Midbrain (tissue), 1 donor: ENCODE measurements around the gene CMIP.

Source experiments
- DNase-seq: peaks from one replicate; lab custom pipeline; 2025; lab: John Stamatoyannopoulos, UW

CMIP gene

DNA sequence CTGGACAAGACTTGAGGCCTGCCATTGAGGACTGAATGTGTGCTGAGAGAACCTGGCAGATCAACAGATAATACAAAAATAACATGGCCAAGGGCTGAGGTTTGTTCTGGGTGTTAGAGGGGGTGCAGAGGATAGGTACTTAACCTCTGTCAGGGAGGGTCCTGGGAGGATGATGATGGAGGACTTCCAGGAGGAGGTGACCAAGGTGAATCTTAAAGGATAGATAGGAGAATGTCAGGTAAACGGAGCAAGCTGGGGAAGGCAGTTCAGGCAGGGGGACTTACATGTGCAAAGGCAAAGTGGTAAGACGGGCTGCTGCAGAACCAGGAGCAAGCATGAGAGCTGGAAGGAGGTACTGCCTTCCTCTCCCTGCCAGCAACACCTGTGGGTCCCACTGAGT is 214.6 kb downstream of the CMIP start:
- no peak for DNase-seq

DNA sequence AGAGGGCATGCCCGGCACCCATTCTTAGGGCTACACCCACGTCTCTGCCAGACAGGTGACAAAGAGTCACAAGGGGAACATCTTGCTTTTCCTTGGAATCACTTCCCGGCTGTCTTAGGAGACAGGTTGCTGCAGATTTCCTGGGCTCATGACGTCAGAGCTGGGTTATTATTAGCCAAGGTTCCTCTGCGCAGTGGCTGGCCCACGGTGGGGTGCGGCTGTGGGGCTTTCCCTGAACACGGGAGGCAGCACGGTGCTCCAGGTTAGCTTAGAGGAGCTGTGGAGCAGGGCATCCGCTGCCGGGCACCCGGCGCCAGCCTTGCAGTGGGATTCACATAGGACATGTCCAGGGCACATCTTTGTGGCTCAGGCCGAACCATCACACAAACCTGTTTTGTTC is 216.5 kb downstream of the CMIP start:
- DNase-seq = no peak

DNA sequence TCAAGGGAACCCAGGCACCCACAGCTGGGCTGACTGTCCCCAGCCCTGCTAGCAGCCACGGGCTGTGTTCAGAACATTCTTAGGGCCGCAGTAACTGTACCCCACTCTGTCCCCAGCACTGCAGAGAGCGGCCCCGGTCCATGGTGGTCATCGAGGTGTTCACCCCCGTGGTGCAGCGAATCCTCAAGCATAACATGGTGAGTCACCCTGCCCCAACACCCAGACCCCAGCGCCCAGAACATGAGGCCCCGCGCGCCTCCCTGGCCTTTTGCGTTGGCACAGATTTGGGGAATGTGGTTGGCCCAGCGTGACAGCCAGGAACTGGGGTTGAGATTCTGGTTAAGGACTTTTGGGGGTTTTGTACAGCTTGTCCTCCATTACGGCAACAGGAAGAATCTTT is 219.5 kb downstream of the CMIP start:
- no peak for DNase-seq

DNA sequence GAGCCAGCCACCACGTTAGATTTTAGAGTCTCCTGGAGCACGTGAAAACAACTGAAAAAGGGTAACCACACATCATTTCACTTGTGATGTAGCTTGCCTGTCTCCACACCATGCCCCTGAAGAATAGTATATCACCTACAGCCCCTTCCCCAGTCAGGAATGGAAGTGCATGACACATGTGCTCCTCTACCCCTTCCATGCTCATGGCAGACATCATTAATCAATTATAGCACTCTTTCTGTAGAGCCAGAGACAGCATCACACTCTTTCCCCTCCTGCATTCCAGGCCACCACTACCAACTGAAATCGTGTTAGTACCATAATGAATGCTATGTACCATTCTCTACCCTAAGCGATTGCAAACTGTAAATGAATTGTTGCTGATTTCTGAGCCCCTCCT is 221.0 kb downstream of the CMIP start:
- no peak for DNase-seq

DNA sequence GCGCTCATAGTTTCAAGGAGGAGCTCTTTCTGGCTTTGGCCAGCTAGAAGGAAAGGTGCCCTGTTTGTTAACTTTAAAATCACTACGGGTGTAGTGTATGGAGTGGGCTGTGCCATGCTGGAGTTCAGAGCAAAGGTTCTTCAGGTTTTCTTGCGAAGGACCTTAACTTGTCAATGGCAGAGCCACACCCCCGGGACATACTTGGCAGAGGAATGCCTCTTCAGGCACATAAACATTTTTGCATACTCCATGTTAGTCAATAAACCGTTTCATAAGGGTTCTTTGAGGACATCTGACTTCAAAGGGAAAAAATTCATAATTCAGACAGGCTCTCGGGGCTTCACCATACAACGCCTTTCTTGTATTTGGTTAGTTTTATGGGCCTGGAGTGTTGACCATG is 221.5 kb downstream of the CMIP start:
- DNase-seq = no peak

DNA sequence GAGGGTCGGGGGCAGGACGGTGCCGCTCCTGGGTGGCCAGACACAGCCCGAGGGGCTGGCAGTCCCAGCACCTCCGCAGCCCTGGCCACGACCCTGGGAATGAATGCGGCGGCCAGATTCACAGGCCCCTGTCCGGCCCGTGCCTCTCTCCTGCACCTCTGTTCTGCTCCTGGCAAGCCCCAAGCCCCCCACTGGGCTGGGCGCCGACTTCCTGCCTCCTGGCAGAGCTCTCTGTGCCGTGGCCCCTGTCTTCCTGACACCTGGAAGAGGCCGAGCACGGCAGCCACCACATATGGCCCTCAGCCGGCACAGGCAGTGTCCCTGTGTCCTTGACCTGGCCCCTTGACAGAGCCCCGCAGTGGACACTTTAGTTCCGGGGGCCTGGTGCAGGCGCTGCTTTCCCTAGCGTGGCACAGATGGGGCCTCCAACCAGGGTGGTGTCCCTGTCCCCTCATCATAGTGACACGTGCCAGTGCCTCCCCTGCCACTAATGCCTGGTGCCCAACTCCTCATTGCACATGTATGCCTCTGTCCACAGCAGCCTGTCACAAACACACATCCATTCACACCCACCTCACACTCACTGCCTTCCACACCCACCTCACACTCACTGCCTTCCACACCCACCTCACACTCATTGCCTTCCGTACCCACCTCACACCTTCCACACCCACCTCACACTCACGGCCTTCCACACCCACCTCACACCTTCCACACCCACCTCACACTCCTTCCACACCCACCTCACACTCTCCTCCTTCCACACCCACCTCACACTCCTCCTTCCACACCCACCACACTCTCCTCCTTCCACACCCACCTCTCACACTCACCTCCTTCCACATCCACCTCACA is 223.9 kb downstream of the CMIP start:
- DNase-seq = no peak

DNA sequence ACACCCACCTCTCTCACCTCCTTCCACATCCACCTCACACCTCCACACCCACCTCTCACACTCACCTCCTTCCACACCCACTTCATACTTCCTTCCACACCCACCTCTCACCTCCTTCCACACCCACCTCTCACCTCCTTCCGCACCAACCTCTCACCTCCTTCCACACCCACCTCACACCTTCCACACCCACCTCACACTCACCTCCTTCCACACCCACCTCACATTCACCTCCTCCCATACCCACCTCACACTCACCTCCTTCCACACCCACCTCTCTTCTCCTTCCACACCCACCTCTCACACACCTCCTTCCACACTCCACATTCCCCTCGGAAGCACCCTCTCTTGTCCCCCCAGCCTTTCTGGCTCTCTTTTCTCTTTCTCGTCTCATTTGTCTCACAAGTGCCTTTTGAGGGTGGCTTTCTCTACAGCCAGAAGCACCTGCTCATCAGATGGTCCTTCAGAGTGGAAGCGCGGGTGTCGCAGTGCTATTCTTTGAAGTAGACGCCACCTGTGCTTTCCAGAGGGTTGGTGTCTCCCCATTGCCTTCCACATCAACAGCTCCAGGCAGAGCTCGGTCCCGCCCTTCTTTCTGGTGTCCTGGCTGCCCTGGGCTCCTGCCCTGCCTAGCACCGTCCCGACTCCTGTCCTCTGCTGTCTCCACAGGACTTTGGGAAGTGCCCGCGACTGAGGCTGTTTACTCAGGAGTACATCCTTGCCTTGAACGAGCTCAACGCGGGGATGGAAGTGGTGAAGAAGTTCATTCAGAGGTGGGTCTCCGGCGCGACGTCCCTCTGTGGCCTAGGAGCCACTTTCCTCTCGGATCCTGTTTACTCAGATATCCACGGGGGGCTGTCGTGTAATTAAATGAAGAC is 225.1 kb downstream of the CMIP start:
- no peak for DNase-seq

DNA sequence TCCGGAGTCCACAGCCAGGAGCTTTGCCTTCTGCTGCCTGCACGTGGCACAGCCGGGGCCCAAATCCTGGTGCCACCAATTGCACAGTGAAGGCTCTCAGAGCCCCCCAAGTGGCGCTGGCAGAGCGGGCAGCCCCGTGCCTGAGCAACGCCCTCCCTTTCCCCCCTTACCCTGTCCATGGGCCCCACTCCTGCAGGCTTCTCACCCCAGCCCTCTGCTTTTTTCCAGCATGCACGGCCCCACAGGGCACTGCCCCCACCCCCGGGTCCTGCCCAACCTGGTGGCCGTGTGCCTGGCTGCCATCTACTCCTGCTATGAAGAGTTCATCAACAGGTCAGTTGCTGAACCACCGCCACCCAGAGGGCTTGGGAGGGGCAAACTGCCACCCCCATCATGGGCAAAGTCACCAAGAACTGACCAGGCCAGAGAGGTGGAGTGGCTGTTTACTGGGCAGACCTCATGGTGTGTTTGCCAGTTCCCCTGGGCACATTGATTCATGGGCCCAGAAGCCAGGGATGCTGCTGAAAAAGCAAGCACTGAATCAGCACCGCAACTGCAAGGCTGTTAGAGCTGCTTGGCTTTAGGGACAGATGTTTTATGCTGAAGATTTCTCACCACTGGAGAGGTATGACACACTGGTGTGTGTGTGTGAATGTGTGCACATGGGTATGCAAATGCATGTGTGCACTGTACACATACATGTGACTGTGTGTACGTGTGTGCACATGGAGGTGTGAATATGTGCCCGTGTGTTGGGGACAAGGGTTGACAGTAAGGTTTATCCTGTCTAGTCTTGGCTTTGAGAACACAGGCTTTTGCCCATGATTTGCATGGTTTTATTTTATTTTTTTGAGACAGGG is 227.4 kb downstream of the CMIP start:
- DNase-seq = no peak

DNA sequence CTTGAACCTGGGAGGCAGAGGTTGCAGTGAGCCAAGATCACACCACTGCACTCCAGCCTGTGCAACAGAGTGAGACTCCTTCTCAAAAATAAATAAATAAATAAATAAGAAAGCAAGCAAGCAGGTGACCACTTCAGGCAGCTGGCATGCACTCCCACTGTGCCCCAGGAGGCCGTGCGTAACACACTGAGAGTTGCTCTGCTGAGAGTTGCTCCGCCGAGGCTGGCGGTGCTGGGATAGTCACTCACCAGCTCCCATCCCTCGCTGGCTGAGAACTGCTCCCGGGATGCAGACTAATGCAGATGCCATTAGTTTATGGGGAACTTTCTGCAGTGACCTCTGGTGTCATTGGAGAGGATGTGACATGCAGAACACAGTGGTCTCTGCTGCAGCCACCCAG is 228.8 kb downstream of the CMIP start:
- no peak for DNase-seq

DNA sequence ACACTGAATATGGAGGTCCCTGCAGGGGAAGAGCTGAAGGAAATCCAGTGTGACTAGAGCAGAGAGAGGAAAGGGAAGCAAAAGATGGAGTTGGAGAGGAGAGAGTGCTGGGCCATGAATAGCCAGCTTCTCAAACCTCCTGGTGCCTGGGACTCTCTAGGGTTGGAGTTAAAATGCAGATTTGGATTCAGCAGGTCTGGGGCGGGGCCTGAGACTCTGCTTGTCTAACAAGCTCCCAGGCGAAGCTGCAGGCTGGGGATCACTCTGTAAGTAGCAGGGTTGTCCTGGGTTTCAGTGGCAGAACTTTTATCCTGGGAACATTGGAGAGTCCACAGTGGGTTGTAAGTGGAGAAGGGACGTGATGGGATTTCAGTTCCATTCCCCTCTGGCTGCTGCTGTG is 231.1 kb downstream of the CMIP start:
- DNase-seq = no peak

DNA sequence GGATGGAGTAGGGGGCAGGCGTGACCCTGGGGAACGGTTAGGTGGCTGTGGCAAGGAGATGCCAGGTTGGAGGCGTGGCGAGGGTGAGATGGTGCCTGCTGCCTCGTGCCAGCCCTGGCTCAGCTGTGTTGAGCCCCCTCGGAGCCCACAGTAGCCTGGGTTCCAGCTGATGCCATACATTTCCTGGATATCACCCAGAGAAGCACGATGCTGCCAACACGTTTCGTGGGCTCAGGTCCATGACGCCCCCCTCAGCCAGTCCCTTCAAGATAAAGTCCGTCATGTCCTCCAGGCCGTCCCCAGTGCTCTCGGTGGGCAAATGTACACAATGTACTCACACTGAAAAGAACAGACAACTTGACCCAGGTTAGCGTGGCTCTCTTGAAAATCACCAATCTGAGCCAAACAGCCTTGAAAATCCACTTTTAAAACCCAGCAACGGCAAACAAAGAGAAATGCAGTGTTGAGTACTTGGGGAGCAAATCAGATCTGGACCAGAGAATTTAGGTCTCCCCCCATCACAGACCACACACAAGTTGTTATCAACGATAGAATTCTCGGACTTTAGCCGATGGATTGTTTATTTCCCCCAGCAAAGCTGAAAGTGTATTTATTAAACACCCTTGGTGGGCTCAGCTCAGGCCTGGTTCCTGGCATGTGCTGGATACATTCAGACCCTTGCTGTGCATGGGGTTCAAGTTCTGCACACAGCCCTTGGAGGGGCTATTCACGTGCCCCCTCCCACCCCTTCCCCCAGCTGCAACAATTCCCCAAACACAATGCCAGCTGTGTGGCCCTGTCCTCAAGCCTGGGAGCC is 231.7 kb downstream of the CMIP start:
- DNase-seq = no peak

DNA sequence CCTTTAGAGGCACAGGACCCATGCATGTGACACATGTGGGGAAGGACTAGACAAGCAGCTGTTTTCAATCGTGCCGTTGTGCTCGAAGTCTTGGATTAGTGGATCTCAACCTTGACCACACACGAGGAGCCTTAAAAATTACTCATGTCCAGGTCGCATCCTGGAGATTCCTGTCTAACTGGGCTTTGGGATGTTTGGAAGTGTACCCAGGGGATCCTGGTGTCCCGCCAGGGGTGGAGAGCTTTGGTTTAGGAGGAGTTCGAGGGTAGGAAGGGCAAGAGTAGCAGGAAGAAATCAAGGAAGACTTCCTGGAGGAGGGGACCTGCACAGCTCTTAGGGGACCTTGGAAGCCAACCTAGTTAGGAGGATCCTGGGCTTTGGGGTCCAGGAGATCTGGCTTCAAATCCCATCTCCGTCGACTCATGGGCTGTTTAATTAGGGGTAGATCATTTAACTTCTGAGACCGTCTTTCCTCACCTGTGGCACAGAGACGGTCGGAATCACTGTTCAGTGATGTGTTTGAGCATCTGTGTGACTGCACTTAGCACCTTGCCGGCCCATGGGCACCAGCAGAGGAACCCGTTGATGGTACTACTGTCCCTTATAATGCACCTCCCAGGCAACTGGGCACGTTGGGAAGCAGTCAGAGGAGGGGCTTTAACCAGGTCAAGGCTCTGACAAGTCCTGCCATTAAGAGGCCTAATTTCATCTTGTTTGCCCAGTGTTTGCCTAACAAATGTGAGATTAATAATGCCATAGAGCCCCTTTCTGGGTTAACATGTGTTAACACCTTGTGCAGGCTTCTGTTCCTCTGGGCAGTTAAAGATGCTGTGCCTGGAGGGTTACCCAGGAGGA is 232.5 kb downstream of the CMIP start:
- no peak for DNase-seq

DNA sequence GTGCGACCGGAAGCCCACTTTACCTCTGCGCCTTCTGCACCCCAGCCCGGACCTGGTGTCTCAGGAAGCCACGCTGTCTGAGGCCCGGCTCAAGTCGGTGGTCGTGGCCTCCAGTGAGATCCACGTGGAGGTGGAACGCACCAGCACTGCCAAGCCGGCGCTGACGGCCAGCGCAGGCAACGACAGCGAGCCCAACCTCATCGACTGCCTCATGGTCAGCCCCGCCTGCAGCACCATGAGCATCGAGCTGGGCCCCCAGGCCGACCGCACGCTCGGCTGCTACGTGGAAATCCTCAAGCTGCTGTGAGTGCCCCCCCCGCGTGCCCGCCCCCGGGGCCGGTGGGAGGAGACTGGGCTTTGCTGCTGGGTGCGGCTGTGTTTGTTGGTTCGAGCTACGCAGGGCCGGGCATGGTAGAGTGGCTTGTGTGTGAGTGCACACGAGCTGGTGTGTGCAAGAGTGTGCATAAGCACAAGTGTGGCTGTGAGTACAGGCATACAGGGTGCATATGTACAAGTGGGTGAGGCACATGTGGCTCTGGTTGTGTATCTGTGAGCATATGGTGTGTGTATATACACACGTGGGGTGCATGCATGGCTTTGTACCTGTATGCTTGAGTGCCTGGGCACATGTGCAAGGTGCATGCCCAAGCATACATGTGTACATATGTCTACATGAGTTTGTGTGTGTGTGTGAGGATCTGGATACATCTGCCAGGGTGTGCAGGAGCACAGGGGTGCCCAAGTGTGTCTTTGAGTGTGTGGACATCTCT is 233.9 kb downstream of the CMIP start:
- DNase-seq = no peak

DNA sequence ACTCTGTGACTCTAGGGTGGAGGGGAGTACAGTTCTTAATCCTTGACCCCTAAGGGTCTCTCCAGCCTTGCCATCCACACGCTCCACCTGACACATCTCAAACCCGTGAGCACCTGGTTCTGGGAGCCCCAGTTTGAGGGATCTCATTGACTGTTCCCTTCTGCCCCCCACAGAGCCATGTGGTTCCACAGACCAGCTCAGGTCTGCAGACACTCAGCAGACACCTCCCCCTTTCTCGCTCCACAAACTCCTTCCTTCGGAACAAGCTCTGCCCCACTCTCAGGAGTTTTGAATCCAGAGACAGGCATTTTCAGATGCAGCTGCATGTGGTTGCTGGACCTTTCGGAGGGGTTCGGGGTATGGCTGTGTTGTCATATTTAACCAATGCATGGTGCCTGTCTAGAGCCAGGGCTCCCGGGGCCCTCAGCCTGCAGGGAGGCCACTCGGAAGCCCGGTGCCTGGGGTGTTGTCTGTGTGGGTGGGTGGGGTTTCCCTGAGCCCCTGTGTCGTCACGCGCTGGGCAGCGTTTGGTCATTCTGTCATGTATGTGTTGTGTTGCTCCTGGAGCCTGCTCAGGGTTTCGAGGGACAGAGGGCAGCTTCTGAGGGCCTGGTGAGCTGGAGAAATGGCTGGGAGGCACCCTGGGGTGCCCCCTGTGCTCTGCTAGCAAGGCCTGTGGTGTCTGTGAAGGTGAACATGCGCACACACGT is 235.3 kb downstream of the CMIP start:
- DNase-seq = no peak

DNA sequence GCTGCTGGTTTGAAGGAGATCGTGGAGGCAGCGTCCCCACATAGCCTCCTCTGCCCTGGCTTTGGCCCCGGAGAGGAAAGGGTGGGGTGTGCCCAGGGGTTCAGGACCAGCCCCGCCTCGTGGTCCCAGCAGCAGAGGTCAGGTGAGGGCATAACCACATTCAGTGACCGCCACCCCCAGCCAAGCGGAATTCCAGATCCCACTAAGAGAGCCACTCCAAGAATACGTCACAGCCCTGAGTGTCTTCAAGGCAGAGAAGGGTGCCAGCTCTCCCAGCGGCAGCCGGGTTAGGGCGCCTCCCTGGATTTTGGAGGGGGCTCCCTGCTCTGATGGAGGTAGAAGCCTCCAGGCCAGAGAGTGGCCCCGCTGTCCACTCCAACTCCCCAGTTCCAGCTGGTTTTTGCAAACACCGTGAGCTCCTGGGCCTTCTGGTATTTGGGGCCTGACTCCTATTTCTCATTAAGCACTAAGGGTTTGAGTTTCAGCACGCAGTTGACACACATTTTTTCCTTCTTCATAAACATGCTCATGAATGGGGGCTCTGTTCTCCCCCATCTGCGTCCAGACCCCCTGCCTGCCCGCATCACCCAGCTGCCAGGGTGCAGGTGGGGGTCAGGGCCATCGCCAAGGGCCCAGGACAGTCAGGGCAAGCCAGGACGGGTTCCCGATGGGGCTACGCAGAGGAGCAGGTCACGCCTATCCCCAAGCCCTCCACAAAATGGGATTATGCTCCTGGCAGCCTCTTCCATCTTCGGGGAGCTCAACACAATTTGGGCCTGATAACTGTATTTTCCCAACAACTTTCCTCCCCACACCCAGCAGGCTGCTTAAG is 236.1 kb downstream of the CMIP start:
- no peak for DNase-seq

DNA sequence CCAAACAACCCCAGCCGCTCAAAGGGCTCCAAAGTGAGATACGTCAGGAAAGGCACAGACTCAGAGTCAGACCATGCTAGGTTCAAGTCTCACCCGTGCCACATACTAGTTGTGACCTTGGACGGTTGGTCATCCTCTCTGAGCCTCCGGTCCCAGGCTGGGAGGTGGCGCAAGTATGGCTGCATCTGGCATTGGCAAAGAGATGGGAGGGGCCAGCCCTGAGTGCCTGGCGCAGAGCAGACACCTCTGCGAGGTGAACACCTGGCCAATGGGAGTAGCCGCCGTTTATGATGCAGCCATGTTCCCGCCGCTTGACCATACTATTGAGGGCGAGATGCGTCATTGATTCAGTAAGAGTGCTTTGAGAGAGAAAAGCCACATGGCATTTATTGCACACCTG is 236.7 kb downstream of the CMIP start:
- no peak for DNase-seq

DNA sequence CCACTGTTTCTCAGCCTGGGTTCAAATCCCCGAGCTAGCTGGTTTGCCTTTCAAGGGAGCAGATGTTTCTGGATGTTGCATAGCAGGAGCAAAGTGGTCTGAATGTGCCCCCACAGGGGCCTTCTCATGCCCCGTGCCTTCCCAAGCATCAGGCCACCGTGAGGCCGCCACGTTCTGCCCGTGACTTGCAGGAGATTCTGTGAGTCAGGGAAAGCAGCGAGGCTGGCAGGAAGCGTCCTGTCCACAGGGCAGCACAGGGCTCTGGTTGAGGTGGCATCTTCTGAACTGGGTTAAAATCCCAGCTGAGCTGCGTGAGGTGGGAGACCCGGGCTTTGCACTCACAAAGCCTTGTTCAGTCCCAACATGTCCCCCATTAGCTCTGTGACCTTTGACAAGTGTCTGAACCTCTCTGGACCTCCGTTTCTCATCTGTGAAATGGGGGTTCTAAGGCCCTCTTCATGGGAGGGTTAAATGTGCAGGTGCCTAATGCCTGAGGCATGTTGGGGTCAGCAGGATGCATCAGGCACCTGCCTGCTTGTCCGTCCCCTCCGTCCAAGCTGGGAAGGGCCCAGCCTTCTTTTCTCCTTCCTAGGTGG is 239.7 kb downstream of the CMIP start:
- no peak for DNase-seq

DNA sequence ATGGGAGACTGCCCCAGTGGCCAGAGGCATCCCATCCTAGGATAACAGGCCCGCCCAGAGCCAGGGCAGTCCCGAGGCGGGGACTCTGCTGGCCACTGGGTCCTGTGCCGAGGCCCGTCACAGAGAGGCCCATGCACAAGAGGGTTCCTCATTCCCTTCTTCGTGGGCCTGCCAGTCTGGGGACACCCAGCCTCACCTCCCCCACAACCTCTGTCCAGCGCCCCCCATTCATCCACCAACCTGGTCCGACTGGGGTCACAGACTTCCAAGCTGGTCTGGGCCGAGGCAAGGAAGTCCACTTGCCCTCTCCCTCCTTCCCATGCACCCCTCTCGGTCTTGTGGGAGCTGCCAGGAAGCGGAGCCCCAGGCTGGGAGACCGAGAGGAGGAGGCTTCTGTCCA is 240.3 kb downstream of the CMIP start:
- DNase-seq = no peak
